ENCODE measurements around the gene CTU2.

CTU2 gene

GRCh38 chr16:88753602-88754001 is 47.3 kb downstream of the CTU2 start:
- Histone ChIP-seq H3K36me3 (ENCODE audit: control insufficient read depth in 2 of 2, insufficient read depth in 2 of 2, low read length in 2 of 2) (no peaks in the 10 kb centered on the region), H3K9me3 (ENCODE audit: control insufficient read depth in 2 of 2, low read length in 2 of 2) (no peaks in the 10 kb centered on the region), H3K9ac (ENCODE audit: low read depth in 1 of 2, low read length in 2 of 2) (no peak overlapping the region), H3K4me3 (ENCODE audit: low read length in 2 of 2) (no peak overlapping the region), H3K4me1 (ENCODE audit: control insufficient read depth in 2 of 2, insufficient read depth in 2 of 2, low read length in 2 of 2) (peaks cover 0 to 4% of the 10 kb centered on the region in 2 donors), H3K27ac (ENCODE audit: low read depth in 2 of 2, low read length in 2 of 2) (no peak overlapping the region), H3K27me3 (ENCODE audit: control insufficient read depth in 2 of 2, insufficient read depth in 2 of 2, low read length in 2 of 2) (no peaks in the 10 kb centered on the region)

GRCh38 chr16:88754109-88754911 is 48.0 kb downstream of the CTU2 start:
- no peak overlapping the region for H3K9ac ChIP-seq (ENCODE audit: low read depth in 1 of 2, low read length in 2 of 2)

GRCh38 chr16:88754912-88755744 is 48.8 kb downstream of the CTU2 start:
- no peak overlapping the region for H3K27ac ChIP-seq (ENCODE audit: low read depth in 2 of 2, low read length in 2 of 2)
- no peak overlapping the region for H3K4me3 ChIP-seq (ENCODE audit: low read length in 2 of 2)
- no peaks in the 10 kb centered on the region for H3K36me3 ChIP-seq (ENCODE audit: control insufficient read depth in 2 of 2, insufficient read depth in 2 of 2, low read length in 2 of 2)
- H3K4me1 ChIP-seq (ENCODE audit: control insufficient read depth in 2 of 2, insufficient read depth in 2 of 2, low read length in 2 of 2), result peaks cover 7 to 19% of the 10 kb centered on the region in 2 donors
- H3K27me3 ChIP-seq (ENCODE audit: control insufficient read depth in 2 of 2, insufficient read depth in 2 of 2, low read length in 2 of 2), result no peaks in the 10 kb centered on the region
- no peak overlapping the region for H3K9ac ChIP-seq (ENCODE audit: low read depth in 1 of 2, low read length in 2 of 2)
- H3K9me3 ChIP-seq (ENCODE audit: control insufficient read depth in 2 of 2, low read length in 2 of 2), result no peaks in the 10 kb centered on the region

More at GRCh38 chr16:88754109-88754911, 48.0 kb downstream of the CTU2 start:
- H3K27ac ChIP-seq (ENCODE audit: low read depth in 2 of 2, low read length in 2 of 2), result no peak overlapping the region
- no peak overlapping the region for H3K4me3 ChIP-seq (ENCODE audit: low read length in 2 of 2)
- H3K36me3 ChIP-seq (ENCODE audit: control insufficient read depth in 2 of 2, insufficient read depth in 2 of 2, low read length in 2 of 2), result no peaks in the 10 kb centered on the region
- no peaks in the 10 kb centered on the region for H3K27me3 ChIP-seq (ENCODE audit: control insufficient read depth in 2 of 2, insufficient read depth in 2 of 2, low read length in 2 of 2)
- peaks cover 0 to 11% of the 10 kb centered on the region in 2 donors for H3K4me1 ChIP-seq (ENCODE audit: control insufficient read depth in 2 of 2, insufficient read depth in 2 of 2, low read length in 2 of 2)
- H3K9me3 ChIP-seq (ENCODE audit: control insufficient read depth in 2 of 2, low read length in 2 of 2), result no peaks in the 10 kb centered on the region

GRCh38 chr16:88755745-88756443 is 49.6 kb downstream of the CTU2 start:
- H3K4me3 ChIP-seq (ENCODE audit: low read length in 2 of 2), result no peak overlapping the region
- no peak overlapping the region for H3K9ac ChIP-seq (ENCODE audit: low read depth in 1 of 2, low read length in 2 of 2)
- H3K27ac ChIP-seq (ENCODE audit: low read depth in 2 of 2, low read length in 2 of 2), result no peak overlapping the region
- peaks cover 15 to 26% of the 10 kb centered on the region in 2 donors for H3K4me1 ChIP-seq (ENCODE audit: control insufficient read depth in 2 of 2, insufficient read depth in 2 of 2, low read length in 2 of 2)
- H3K27me3 ChIP-seq (ENCODE audit: control insufficient read depth in 2 of 2, insufficient read depth in 2 of 2, low read length in 2 of 2), result no peaks in the 10 kb centered on the region
- no peaks in the 10 kb centered on the region for H3K9me3 ChIP-seq (ENCODE audit: control insufficient read depth in 2 of 2, low read length in 2 of 2)
- H3K36me3 ChIP-seq (ENCODE audit: control insufficient read depth in 2 of 2, insufficient read depth in 2 of 2, low read length in 2 of 2), result no peaks in the 10 kb centered on the region

- peak overlapping the region in 1 of 2 donors; percentile 47 for H3K9ac ChIP-seq (ENCODE audit: low read depth in 1 of 2, low read length in 2 of 2)
- peak overlapping the region in 1 of 2 donors; percentile 71 for H3K27ac ChIP-seq (ENCODE audit: low read depth in 2 of 2, low read length in 2 of 2)
- no peak overlapping the region for H3K4me3 ChIP-seq (ENCODE audit: low read length in 2 of 2)
- H3K9me3 ChIP-seq (ENCODE audit: control insufficient read depth in 2 of 2, low read length in 2 of 2), result no peaks in the 10 kb centered on the region
- H3K36me3 ChIP-seq (ENCODE audit: control insufficient read depth in 2 of 2, insufficient read depth in 2 of 2, low read length in 2 of 2), result no peaks in the 10 kb centered on the region
- peaks cover 26 to 50% of the 10 kb centered on the region in 2 donors for H3K4me1 ChIP-seq (ENCODE audit: control insufficient read depth in 2 of 2, insufficient read depth in 2 of 2, low read length in 2 of 2)
- H3K27me3 ChIP-seq (ENCODE audit: control insufficient read depth in 2 of 2, insufficient read depth in 2 of 2, low read length in 2 of 2), result no peaks in the 10 kb centered on the region
These were observed 52.1 kb downstream of the CTU2 start for GRCh38 chr16:88758227-88758943.

- Histone ChIP-seq H3K4me3 (ENCODE audit: low read length in 2 of 2) (peak overlapping the region in 1 of 2 donors; percentile 30), H3K4me1 (ENCODE audit: control insufficient read depth in 2 of 2, insufficient read depth in 2 of 2, low read length in 2 of 2) (peaks cover 29 to 55% of the 10 kb centered on the region in 2 donors), H3K36me3 (ENCODE audit: control insufficient read depth in 2 of 2, insufficient read depth in 2 of 2, low read length in 2 of 2) (no peaks in the 10 kb centered on the region), H3K27ac (ENCODE audit: low read depth in 2 of 2, low read length in 2 of 2) (peak overlapping the region; percentile 71 to 75), H3K9ac (ENCODE audit: low read depth in 1 of 2, low read length in 2 of 2) (peak overlapping the region in 1 of 2 donors; percentile 47), H3K9me3 (ENCODE audit: control insufficient read depth in 2 of 2, low read length in 2 of 2) (no peaks in the 10 kb centered on the region), H3K27me3 (ENCODE audit: control insufficient read depth in 2 of 2, insufficient read depth in 2 of 2, low read length in 2 of 2) (no peaks in the 10 kb centered on the region)
These were observed 52.6 kb downstream of the CTU2 start for GRCh38 chr16:88758944-88759244.

GRCh38 chr16:88759245-88759975 is 53.1 kb downstream of the CTU2 start:
- Histone ChIP-seq H3K27me3 (ENCODE audit: control insufficient read depth in 2 of 2, insufficient read depth in 2 of 2, low read length in 2 of 2) (no peaks in the 10 kb centered on the region), H3K27ac (ENCODE audit: low read depth in 2 of 2, low read length in 2 of 2) (peak overlapping the region; percentile 71 to 75), H3K4me3 (ENCODE audit: low read length in 2 of 2) (peak overlapping the region; percentile 30 to 33), H3K9ac (ENCODE audit: low read depth in 1 of 2, low read length in 2 of 2) (peak overlapping the region in 1 of 2 donors; percentile 61), H3K9me3 (ENCODE audit: control insufficient read depth in 2 of 2, low read length in 2 of 2) (no peaks in the 10 kb centered on the region), H3K36me3 (ENCODE audit: control insufficient read depth in 2 of 2, insufficient read depth in 2 of 2, low read length in 2 of 2) (no peaks in the 10 kb centered on the region), H3K4me1 (ENCODE audit: control insufficient read depth in 2 of 2, insufficient read depth in 2 of 2, low read length in 2 of 2) (peaks cover 29 to 56% of the 10 kb centered on the region in 2 donors)

- no peaks in the 10 kb centered on the region for H3K27me3 ChIP-seq (ENCODE audit: control insufficient read depth in 2 of 2, insufficient read depth in 2 of 2, low read length in 2 of 2)
- peak overlapping the region; percentile 71 to 75 for H3K27ac ChIP-seq (ENCODE audit: low read depth in 2 of 2, low read length in 2 of 2)
- no peaks in the 10 kb centered on the region for H3K9me3 ChIP-seq (ENCODE audit: control insufficient read depth in 2 of 2, low read length in 2 of 2)
- peak overlapping the region in 1 of 2 donors; percentile 61 for H3K9ac ChIP-seq (ENCODE audit: low read depth in 1 of 2, low read length in 2 of 2)
- H3K4me1 ChIP-seq (ENCODE audit: control insufficient read depth in 2 of 2, insufficient read depth in 2 of 2, low read length in 2 of 2), result peaks cover 29 to 56% of the 10 kb centered on the region in 2 donors
- no peak overlapping the region for H3K4me3 ChIP-seq (ENCODE audit: low read length in 2 of 2)
- no peaks in the 10 kb centered on the region for H3K36me3 ChIP-seq (ENCODE audit: control insufficient read depth in 2 of 2, insufficient read depth in 2 of 2, low read length in 2 of 2)
These were observed 53.7 kb downstream of the CTU2 start for GRCh38 chr16:88759976-88760350.
